ENCODE measurements around the gene RAB43.

The RAB43 gene

GRCh38 chr3:129061888-129062834 lies 59.4 kb downstream of the RAB43 start:
- no peak for DNase-seq

GRCh38 chr3:129061023-129061887 lies 60.3 kb downstream of the RAB43 start:
- no peak for DNase-seq

- DNase-seq, result no peak
Measured at GRCh38 chr3:129060276-129061022, 61.2 kb downstream of the RAB43 start, which contains the start of gene GP9. GP9 (plus strand) TSS chr3:129060779; CDS start chr3:129061740, 961 bp downstream.

GRCh38 chr3:129059311-129059958 lies 62.2 kb downstream of the RAB43 start:
- DNase-seq, result no peak

GRCh38 chr3:129058441-129059200 lies 63.0 kb downstream of the RAB43 start:
- DNase-seq, result peak in 36 of 58 donors; percentile 6 to 67 (median 28)

GRCh38 chr3:129057249-129057648 lies 64.4 kb downstream of the RAB43 start:
- DNase-seq, result no peak

- no peak for DNase-seq
Measured at GRCh38 chr3:129056451-129057173, 65.0 kb downstream of the RAB43 start.

GRCh38 chr3:129054605-129055104 lies 66.9 kb downstream of the RAB43 start:
- no peak for DNase-seq

- peak in 1 of 58 donors; percentile 7 for DNase-seq
Measured at GRCh38 chr3:129052675-129053074, 68.9 kb downstream of the RAB43 start.

- DNase-seq, result no peak
Measured at GRCh38 chr3:129051871-129052340, 69.7 kb downstream of the RAB43 start.

- no peak for DNase-seq
Measured at GRCh38 chr3:129050556-129051295, 70.9 kb downstream of the RAB43 start.

- no peak for DNase-seq
Measured at GRCh38 chr3:129047553-129047839, 74.1 kb downstream of the RAB43 start.

GRCh38 chr3:129046732-129047552 lies 74.7 kb downstream of the RAB43 start:
- no peak for DNase-seq

GRCh38 chr3:129046037-129046731 lies 75.4 kb downstream of the RAB43 start:
- no peak for DNase-seq

GRCh38 chr3:129045675-129046036 lies 75.9 kb downstream of the RAB43 start:
- DNase-seq, result no peak

- no peak for DNase-seq
Measured at GRCh38 chr3:129040579-129041300, 80.9 kb downstream of the RAB43 start.

Data from anterior cingulate cortex (tissue), 58 donors.